MM.1S (cell line): ENCODE measurements around the gene PSAT1.
A peak's percentile ranks its signal among the peaks of the same experiment; 100 is the strongest.

Experiments used
- DNase-seq: peaks from one replicate; pipeline ENCODE4 v3.0.0-alpha.2; 2015
- H2AFZ ChIP-seq: fragments of 300-600 bp; sonication (generic); 2 replicates; pipeline ENCODE4 v1.6.0; 2016; ENCODE audit warnings: antibody characterized with exemption, low read length
- H3F3A ChIP-seq: fragments of 300-600 bp; sonication (generic); 2 replicates; pipeline ENCODE4 v1.6.1; 2016; ENCODE audit warnings: mild to moderate bottlenecking, antibody characterized with exemption, low read length, moderate library complexity, mixed read lengths; ENCODE audit not compliant: insufficient read depth
- H3K27ac ChIP-seq: fragments of 300-600 bp; sonication (generic); 2 replicates; pipeline ENCODE4 v1.5.1; 2016; ENCODE audit warnings: mild to moderate bottlenecking, low read length
- H3K27me3 ChIP-seq: fragments of 300-600 bp; sonication (generic); replicated peaks from 2 replicates; pipeline ENCODE4 v1.6.0; 2016; ENCODE audit warnings: low read length; ENCODE audit not compliant: insufficient read depth
- H3K36me3 ChIP-seq: fragments of 300-600 bp; sonication (generic); replicated peaks from 2 replicates; pipeline ENCODE4 v1.6.1; 2016; ENCODE audit warnings: mild to moderate bottlenecking, low read length, mixed read lengths; ENCODE audit not compliant: insufficient read depth
- H3K4me1 ChIP-seq: fragments of 300-600 bp; sonication (generic); 2 replicates; pipeline ENCODE4 v1.6.1; 2016; ENCODE audit warnings: low read length, mixed read lengths
- H3K4me2 ChIP-seq: fragments of 300-600 bp; sonication (generic); 2 replicates; pipeline ENCODE4 v1.6.0; 2016; ENCODE audit warnings: low read depth, low read length
- H3K4me3 ChIP-seq: fragments of 300-600 bp; sonication (generic); 2 replicates; pipeline ENCODE4 v1.5.1; 2016; ENCODE audit warnings: low read length, mixed read lengths
- H3K79me2 ChIP-seq: fragments of 300-600 bp; sonication (generic); 2 replicates; pipeline ENCODE4 v1.6.1; 2016; ENCODE audit warnings: mixed run types, low read length, mixed read lengths
- H3K9ac ChIP-seq: fragments of 300-600 bp; sonication (generic); 2 replicates; pipeline ENCODE4 v1.6.1; 2016; ENCODE audit warnings: low read length, mixed read lengths
- H3K9me2 ChIP-seq: fragments of 300-600 bp; sonication (generic); replicated peaks from 2 replicates; pipeline ENCODE4 v1.6.1; 2016; ENCODE audit warnings: mild to moderate bottlenecking, low read length, mixed read lengths; ENCODE audit not compliant: insufficient read depth
- H3K9me3 ChIP-seq: fragments of 300-600 bp; sonication (generic); replicated peaks from 2 replicates; pipeline ENCODE4 v1.6.1; 2016; ENCODE audit warnings: mild to moderate bottlenecking, low read length, mixed read lengths; ENCODE audit not compliant: insufficient read depth
- H4K20me1 ChIP-seq: fragments of 300-600 bp; sonication (generic); 2 replicates; pipeline ENCODE4 v1.6.1; 2016; ENCODE audit warnings: mild to moderate bottlenecking, low read length, moderate library complexity, mixed read lengths; ENCODE audit not compliant: insufficient read depth
- EZH2 ChIP-seq: fragments of 300-600 bp; sonication (generic); optimal IDR thresholded peaks from 2 replicates; pipeline ENCODE3; 2017; ENCODE audit warnings: low read depth, mild to moderate bottlenecking, antibody characterized with exemption, low read length, mixed read lengths
- EZH2phosphoT487 ChIP-seq: fragments of 300-600 bp; sonication (generic); IDR thresholded peaks from 2 replicates; pipeline ENCODE4 v1.6.1; 2018; ENCODE audit warnings: antibody characterized with exemption, low read length
- TF ChIP-seq, protein P1 (sequence below): fragments of 300-600 bp; sonication (generic); IDR thresholded peaks from 2 replicates; pipeline ENCODE4 v1.5.1; 2016; ENCODE audit warnings: antibody characterized with exemption, low read length, mixed read lengths

The PSAT1 gene

DNA sequence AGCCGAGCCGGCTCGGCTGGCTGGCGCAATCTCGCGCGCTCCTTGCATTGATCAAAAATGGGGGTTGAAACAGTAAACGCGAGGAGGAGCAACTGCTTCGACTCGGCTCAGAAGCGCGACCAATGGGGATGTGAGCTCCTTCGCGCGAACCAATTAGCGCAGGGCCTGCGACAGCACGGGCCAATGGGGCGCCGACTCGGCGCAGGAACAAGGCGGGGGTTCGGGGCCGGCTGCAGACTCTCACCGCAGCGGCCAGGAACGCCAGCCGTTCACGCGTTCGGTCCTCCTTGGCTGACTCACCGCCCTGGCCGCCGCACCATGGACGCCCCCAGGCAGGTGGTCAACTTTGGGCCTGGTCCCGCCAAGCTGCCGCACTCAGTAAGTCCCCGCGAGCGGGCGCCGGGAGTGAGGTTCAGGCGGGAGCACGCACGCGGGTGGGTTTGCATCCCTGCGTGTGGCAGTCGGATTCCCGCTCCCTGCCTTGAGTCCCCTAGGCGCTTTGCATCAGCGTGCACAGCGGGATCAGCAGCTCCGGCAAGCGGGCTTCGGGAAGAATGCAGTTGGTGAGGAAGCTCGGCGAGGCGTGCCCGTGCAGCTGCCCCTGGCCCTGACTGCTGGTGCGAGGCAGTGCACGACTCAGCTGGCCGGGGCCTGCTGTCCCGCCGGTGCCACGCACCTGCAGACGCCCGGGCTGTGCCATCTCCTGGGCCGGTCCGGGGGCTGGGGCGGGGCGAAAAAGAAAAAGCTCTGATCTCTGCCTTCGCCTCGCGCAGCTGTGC is at the start of gene PSAT1:
PSAT1 (plus strand) TSS at position 233 of the 779 bp plus-strand sequence; CDS start at position 319, 86 bp downstream.
- Histone ChIP-seq H3K9me2 (no peaks in the 10 kb centered on the region), H3K27ac (peak within 1 kb of the TSS; percentile 60; the same call in 1 of the 2 replicates), H3K27me3 (no peaks in the 10 kb centered on the region), H3K9ac (peak within 1 kb of the TSS; percentile 80), H3K4me3 (peak within 1 kb of the TSS; percentile 84), H3K79me2 (peaks cover 39% of the 10 kb centered on the region), H3K9me3 (no peaks in the 10 kb centered on the region), H3K36me3 (no peaks in the 10 kb centered on the region; the same call in 1 of the 2 replicates), H2AFZ (peak within 1 kb of the TSS; percentile 94), H3K4me2 (peak within 1 kb of the TSS; percentile 81), H3K4me1 (no peaks in the 10 kb centered on the region), H4K20me1 (no peaks in the 10 kb centered on the region), H3F3A (no peaks in the 10 kb centered on the region)
- TF ChIP-seq EZH2phosphoT487 (no peak), EZH2 (no peak)
- TF ChIP-seq, protein P1, sequence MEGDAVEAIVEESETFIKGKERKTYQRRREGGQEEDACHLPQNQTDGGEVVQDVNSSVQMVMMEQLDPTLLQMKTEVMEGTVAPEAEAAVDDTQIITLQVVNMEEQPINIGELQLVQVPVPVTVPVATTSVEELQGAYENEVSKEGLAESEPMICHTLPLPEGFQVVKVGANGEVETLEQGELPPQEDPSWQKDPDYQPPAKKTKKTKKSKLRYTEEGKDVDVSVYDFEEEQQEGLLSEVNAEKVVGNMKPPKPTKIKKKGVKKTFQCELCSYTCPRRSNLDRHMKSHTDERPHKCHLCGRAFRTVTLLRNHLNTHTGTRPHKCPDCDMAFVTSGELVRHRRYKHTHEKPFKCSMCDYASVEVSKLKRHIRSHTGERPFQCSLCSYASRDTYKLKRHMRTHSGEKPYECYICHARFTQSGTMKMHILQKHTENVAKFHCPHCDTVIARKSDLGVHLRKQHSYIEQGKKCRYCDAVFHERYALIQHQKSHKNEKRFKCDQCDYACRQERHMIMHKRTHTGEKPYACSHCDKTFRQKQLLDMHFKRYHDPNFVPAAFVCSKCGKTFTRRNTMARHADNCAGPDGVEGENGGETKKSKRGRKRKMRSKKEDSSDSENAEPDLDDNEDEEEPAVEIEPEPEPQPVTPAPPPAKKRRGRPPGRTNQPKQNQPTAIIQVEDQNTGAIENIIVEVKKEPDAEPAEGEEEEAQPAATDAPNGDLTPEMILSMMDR = no peak
- DNase-seq = peak; percentile 93

DNA sequence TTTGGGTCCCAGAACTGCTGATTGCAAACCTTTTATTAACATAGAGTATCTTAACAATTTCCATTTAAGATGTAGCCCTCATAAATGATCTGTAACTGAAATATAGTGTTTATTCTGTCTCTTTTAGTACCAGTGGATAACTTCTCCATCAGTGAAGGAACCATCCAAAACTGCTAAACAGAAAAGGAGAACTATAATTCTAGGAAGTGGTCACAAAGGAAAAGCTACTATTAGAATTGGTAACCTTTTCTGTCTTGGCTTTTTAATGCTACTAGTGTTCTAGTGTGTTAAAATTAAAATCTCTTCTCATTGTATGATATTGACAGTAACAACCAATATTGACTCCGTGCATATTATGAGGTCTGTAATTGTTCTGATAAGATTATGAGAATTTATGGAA is 48.3 kb upstream of the PSAT1 start:
- H3K4me1 ChIP-seq = no peaks in the 10 kb centered on the region
- H4K20me1 ChIP-seq = no peaks in the 10 kb centered on the region
- no peak overlapping the region for H3K4me2 ChIP-seq
- H2AFZ ChIP-seq = no peak overlapping the region
- H3K27me3 ChIP-seq = no peaks in the 10 kb centered on the region
- H3K79me2 ChIP-seq = no peaks in the 10 kb centered on the region
- H3K4me3 ChIP-seq = no peak overlapping the region
- H3K9me3 ChIP-seq = no peaks in the 10 kb centered on the region
- no peak for TF ChIP-seq EZH2phosphoT487
- TF ChIP-seq, protein P1 = no peak
- no peak for TF ChIP-seq EZH2
- H3K9ac ChIP-seq = no peak overlapping the region
- H3K9me2 ChIP-seq = no peaks in the 10 kb centered on the region
- no peaks in the 10 kb centered on the region for H3F3A ChIP-seq
- DNase-seq = no peak
- H3K36me3 ChIP-seq = peaks cover 3% of the 10 kb centered on the region; the same call in 1 of the 2 replicates
- no peak overlapping the region for H3K27ac ChIP-seq

DNA sequence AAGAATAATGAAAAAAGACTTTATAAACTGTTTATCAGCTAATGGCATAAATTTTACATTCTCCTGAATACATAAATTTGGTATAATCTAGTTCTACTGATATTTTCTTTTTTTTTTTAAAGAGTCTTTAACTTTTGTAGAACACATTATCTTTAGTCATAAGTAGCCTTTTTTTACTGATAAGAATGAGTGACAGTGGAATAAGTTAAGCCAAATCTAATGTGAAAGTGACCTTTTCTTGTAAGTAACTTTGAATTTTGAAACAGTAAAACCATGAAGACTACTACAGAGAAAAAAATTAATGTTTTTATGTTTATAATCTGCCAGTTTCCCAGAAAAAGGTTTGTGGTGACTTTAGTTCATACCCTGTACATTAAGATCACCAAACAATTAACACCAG is 47.4 kb upstream of the PSAT1 start:
- no peak overlapping the region for H3K27ac ChIP-seq
- no peaks in the 10 kb centered on the region for H4K20me1 ChIP-seq
- H3K36me3 ChIP-seq = peaks cover 3% of the 10 kb centered on the region; the same call in 1 of the 2 replicates
- TF ChIP-seq, protein P1 = no peak
- TF ChIP-seq EZH2phosphoT487 (no peak), EZH2 (no peak)
- no peak overlapping the region for H3K4me2 ChIP-seq
- no peaks in the 10 kb centered on the region for H3K9me3 ChIP-seq
- H3K27me3 ChIP-seq = no peaks in the 10 kb centered on the region
- no peak overlapping the region for H3K9ac ChIP-seq
- H3F3A ChIP-seq = no peaks in the 10 kb centered on the region
- H3K4me1 ChIP-seq = no peaks in the 10 kb centered on the region
- no peak overlapping the region for H3K4me3 ChIP-seq
- H2AFZ ChIP-seq = no peak overlapping the region
- DNase-seq = no peak
- no peaks in the 10 kb centered on the region for H3K9me2 ChIP-seq
- H3K79me2 ChIP-seq = no peaks in the 10 kb centered on the region
